ENCODE results near the gene WDR33.

DNA sequence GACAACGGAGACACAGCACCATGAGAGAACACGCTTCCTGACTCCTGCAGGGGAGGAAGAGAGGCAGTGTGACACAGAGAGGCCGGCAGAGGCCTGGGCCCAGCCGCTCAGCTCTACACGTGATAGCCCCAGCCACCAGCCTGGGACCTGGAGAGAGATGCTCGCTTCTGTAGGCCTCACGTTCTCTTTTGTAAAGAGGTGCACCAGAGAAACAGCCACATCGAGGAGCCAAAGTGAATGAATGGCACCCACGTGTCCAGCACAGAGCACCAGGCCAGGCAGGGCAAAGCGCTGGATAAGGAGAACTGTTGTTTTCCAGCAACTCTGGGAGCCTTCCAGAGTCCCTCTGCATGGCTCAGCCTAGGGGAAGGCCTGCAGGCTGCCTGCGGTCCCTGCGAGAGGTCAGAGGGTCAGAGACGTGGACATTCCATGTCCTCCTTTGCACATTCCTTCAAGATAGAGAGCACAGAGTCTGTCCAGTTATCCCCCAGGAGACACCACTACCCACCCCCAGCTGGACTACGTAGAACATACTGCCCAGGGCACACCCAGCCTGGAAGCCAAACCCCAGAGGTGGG, 149.8 kb downstream of the WDR33 start:
- TF ChIP-seq, protein P1, sequence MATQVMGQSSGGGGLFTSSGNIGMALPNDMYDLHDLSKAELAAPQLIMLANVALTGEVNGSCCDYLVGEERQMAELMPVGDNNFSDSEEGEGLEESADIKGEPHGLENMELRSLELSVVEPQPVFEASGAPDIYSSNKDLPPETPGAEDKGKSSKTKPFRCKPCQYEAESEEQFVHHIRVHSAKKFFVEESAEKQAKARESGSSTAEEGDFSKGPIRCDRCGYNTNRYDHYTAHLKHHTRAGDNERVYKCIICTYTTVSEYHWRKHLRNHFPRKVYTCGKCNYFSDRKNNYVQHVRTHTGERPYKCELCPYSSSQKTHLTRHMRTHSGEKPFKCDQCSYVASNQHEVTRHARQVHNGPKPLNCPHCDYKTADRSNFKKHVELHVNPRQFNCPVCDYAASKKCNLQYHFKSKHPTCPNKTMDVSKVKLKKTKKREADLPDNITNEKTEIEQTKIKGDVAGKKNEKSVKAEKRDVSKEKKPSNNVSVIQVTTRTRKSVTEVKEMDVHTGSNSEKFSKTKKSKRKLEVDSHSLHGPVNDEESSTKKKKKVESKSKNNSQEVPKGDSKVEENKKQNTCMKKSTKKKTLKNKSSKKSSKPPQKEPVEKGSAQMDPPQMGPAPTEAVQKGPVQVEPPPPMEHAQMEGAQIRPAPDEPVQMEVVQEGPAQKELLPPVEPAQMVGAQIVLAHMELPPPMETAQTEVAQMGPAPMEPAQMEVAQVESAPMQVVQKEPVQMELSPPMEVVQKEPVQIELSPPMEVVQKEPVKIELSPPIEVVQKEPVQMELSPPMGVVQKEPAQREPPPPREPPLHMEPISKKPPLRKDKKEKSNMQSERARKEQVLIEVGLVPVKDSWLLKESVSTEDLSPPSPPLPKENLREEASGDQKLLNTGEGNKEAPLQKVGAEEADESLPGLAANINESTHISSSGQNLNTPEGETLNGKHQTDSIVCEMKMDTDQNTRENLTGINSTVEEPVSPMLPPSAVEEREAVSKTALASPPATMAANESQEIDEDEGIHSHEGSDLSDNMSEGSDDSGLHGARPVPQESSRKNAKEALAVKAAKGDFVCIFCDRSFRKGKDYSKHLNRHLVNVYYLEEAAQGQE (IDR thresholded peaks at IDR 0.05; ENCODE audit: low read depth) = no peak
- no peak for TF ChIP-seq EGR1 (IDR thresholded peaks at IDR 0.05)
- no peak for TF ChIP-seq TAF1 (IDR thresholded peaks at IDR 0.05; ENCODE audit: low read depth)
- no peak for TF ChIP-seq YY1 (IDR thresholded peaks at IDR 0.05; ENCODE audit: low read depth)
- no peak for TF ChIP-seq NFIC (IDR thresholded peaks at IDR 0.05)
- no peak for TF ChIP-seq CEBPB (IDR thresholded peaks at IDR 0.05)
- no peak for TF ChIP-seq MAX (IDR thresholded peaks at IDR 0.05)
- no peak for TF ChIP-seq CREB1 (IDR thresholded peaks at IDR 0.05; ENCODE audit: low read depth)
- no peak for TF ChIP-seq EP300 (IDR thresholded peaks at IDR 0.05; ENCODE audit: borderline replicate concordance)
- no peak for TF ChIP-seq USF1 (IDR thresholded peaks at IDR 0.05)
- no peak for TF ChIP-seq TCF12 (IDR thresholded peaks at IDR 0.05; ENCODE audit: low read depth)

Data from Ishikawa (cell line).